HCT116 (cell line): ENCODE results near the gene AARS1. TPM values are rescaled to one million over a fixed set of nuclear protein-coding genes. Genes with fewer than 3 reads are reported as not detected.

Experiments used
- ATAC-seq: fragments of 200-7000 bp; cut with Tn5 transposase; 2 replicates; pipeline ENCODE4 v1.9.1; 2020; ENCODE audit warnings: mild to moderate bottlenecking, moderate library complexity
- BruUV-seq: library from RNA; stranded (reverse); fragments of 400-500 nt; replicated peaks from 2 replicates; lab custom pipeline; 2021; lab: Mats Ljungman, UMichigan
- CTCF ChIA-PET: fragments of 300-600 bp; sonication (Branson Sonifier 250); formaldehyde crosslinking; loops from one replicate; lab custom pipeline; 2021; ENCODE audit warnings: antibody characterized with exemption; lab: Charles Lee
- POLR2A ChIA-PET: fragments of 300-600, 350-600 bp; sonication (Branson Sonifier 250); formaldehyde crosslinking; loops from one replicate; lab custom pipeline; 2021; ENCODE audit warnings: antibody characterized with exemption; lab: Charles Lee
- RAD21 ChIA-PET, 2 experiments: fragments of 300-600 bp; sonication (Branson Sonifier 250); formaldehyde crosslinking; loops; one replicate each; lab custom pipeline; 2023; ENCODE audit warnings: low total read pairs in 2 of 2; ENCODE audit not compliant: uncharacterized antibody in 2 of 2, unreplicated experiment in 2 of 2, low non-redundant PET in 1 of 2; lab: Charles Lee
- DNase-seq: peaks from one replicate; pipeline ENCODE4 v3.0.0-alpha.2; 2010; ENCODE audit warnings: low read depth, low spot score
- H2AFZ ChIP-seq: fragments of 200-600 bp; shearing (Covaris generic), sonication (generic); 2 replicates; pipeline ENCODE4 v1.6.1; 2017; ENCODE audit warnings: low read depth, mixed run types, mixed read lengths, antibody characterized with exemption, low read length; ENCODE audit not compliant: poor library complexity, severe bottlenecking
- H3K27ac ChIP-seq: 2 replicates; pipeline ENCODE4 v1.5.1; 2012; ENCODE audit warnings: low read depth, low read length
- H3K27me3 ChIP-seq: fragments of 200-600 bp; sonication (generic); 2 replicates; pipeline ENCODE4 v1.6.1; 2016; ENCODE audit warnings: mixed run types, low read length, mixed read lengths; ENCODE audit not compliant: insufficient read depth
- H3K36me3 ChIP-seq, 2 experiments: fragments of 200-500 bp in 1 of 2; fragments of 200-600 bp in 1 of 2; sonication (Bioruptor generic) in 1 of 2; sonication (generic) in 1 of 2; 2 replicates each; pipeline versions ENCODE4 v1.5.1 to v1.6.1; 2014 to 2016; ENCODE audit warnings: low read length in 2 of 2, inconsistent platforms in 1 of 2, mixed read lengths in 1 of 2, mixed run types in 1 of 2; ENCODE audit not compliant: insufficient read depth in 2 of 2, control insufficient read depth in 1 of 2
- H3K4me1 ChIP-seq, 2 experiments: fragments of 200-600 bp in 1 of 2; sonication (generic) in 1 of 2; 2 replicates each; pipeline versions ENCODE4 v1.5.1 to v1.6.1; 2012 to 2017; ENCODE audit warnings: low read length in 2 of 2, inconsistent platforms in 1 of 2, mild to moderate bottlenecking in 1 of 2, mixed read lengths in 1 of 2, mixed run types in 1 of 2, moderate library complexity in 1 of 2; ENCODE audit not compliant: insufficient read depth in 2 of 2, control insufficient read depth in 1 of 2
- H3K4me2 ChIP-seq: fragments of 200-600 bp; sonication (generic); 2 replicates; pipeline ENCODE4 v1.6.1; 2017; ENCODE audit warnings: mixed run types, low read length, mixed read lengths
- H3K4me3 ChIP-seq, 2 experiments: fragments of 200-600 bp in 1 of 2; sonication (generic) in 1 of 2; replicated peaks in 1 of 2; 2 replicates each; pipeline ENCODE4 v1.5.1; 2011 to 2016; ENCODE audit warnings: low read length in 2 of 2, control low read depth in 1 of 2, low read depth in 1 of 2, mild to moderate bottlenecking in 1 of 2, mixed read lengths in 1 of 2, mixed run types in 1 of 2
- H3K79me2 ChIP-seq: fragments of 200-600 bp; sonication (generic); 2 replicates; pipeline ENCODE4 v1.6.1; 2017; ENCODE audit warnings: mild to moderate bottlenecking, mixed run types, low read length, moderate library complexity, mixed read lengths; ENCODE audit not compliant: insufficient read depth
- H3K9ac ChIP-seq: fragments of 200-600 bp; sonication (generic); 2 replicates; pipeline ENCODE4 v1.6.1; 2016; ENCODE audit warnings: low read length, mixed read lengths
- H3K9me2 ChIP-seq: fragments of 200-600 bp; sonication (generic), shearing (Covaris generic); 2 replicates; pipeline ENCODE4 v1.6.1; 2017; ENCODE audit warnings: mixed run types, mild to moderate bottlenecking, moderate library complexity; ENCODE audit not compliant: insufficient read depth
- H3K9me3 ChIP-seq, 2 experiments: fragments of 200-500 bp in 1 of 2; fragments of 200-600 bp in 1 of 2; sonication (Bioruptor generic) in 1 of 2; sonication (generic) in 1 of 2; 2 replicates each; pipeline ENCODE4 v1.6.1; 2014 to 2017; ENCODE audit warnings: low read length in 2 of 2, mixed read lengths in 2 of 2, inconsistent platforms in 1 of 2, low read depth in 1 of 2, mild to moderate bottlenecking in 1 of 2, mixed run types in 1 of 2, moderate library complexity in 1 of 2; ENCODE audit not compliant: control insufficient read depth in 1 of 2, insufficient read depth in 1 of 2
- H4K20me1 ChIP-seq: fragments of 200-600 bp; sonication (generic), shearing (Covaris generic); 2 replicates; pipeline ENCODE4 v1.6.1; 2017; ENCODE audit warnings: mixed run types, mild to moderate bottlenecking, moderate library complexity; ENCODE audit not compliant: insufficient read depth
- CBX3 ChIP-seq: IDR thresholded peaks from 2 replicates; pipeline ENCODE4 v1.6.1; 2012; ENCODE audit warnings: low read depth
- CEBPB ChIP-seq: IDR thresholded peaks from 2 replicates; pipeline ENCODE4 v1.6.1; 2012; ENCODE audit warnings: low read depth
- EGR1 ChIP-seq: IDR thresholded peaks from 2 replicates; pipeline ENCODE4 v1.6.1; 2012; ENCODE audit warnings: low read depth
- ELF1 ChIP-seq: IDR thresholded peaks from 2 replicates; pipeline ENCODE4 v1.6.1; 2012; ENCODE audit warnings: low read depth, borderline replicate concordance
- EZH2 ChIP-seq: fragments of 200-600 bp; sonication (generic); IDR thresholded peaks from 2 replicates; pipeline ENCODE4 v1.6.1; 2017; ENCODE audit warnings: antibody characterized with exemption, mixed run types
- EZH2phosphoT487 ChIP-seq: fragments of 200-600 bp; IDR thresholded peaks from 2 replicates; pipeline ENCODE4 v1.6.1; 2018; ENCODE audit warnings: antibody characterized with exemption, borderline replicate concordance
- JUND ChIP-seq: IDR thresholded peaks from 2 replicates; pipeline ENCODE4 v1.6.1; 2012
- POLR2A ChIP-seq: IDR thresholded peaks from 2 replicates; pipeline ENCODE4 v1.7.0; 2011; ENCODE audit warnings: borderline replicate concordance; ENCODE audit not compliant: insufficient read depth, insufficient read length; ENCODE audit errors: extremely low read depth
- POLR2AphosphoS5 ChIP-seq: IDR thresholded peaks from 2 replicates; pipeline ENCODE4 v1.6.1; 2011; ENCODE audit warnings: mild to moderate bottlenecking, low read depth, low read length, moderate library complexity
- RAD21 ChIP-seq: IDR thresholded peaks from 2 replicates; pipeline ENCODE4 v1.6.1; 2012; ENCODE audit warnings: low read depth, mild to moderate bottlenecking
- TCF7L2 ChIP-seq: IDR thresholded peaks from 2 replicates; pipeline ENCODE4 v1.7.0; 2011; ENCODE audit warnings: borderline replicate concordance, inconsistent platforms; ENCODE audit not compliant: insufficient read depth, insufficient read length; ENCODE audit errors: extremely low read depth
- ZFX ChIP-seq: fragments of 450-650 bp; IDR thresholded peaks from 2 replicates; pipeline ENCODE4 v1.6.1; 2017
- ZNF274 ChIP-seq: fragments of 200-500 bp; sonication (Bioruptor generic); IDR thresholded peaks from 2 replicates; pipeline ENCODE4 v1.6.1; 2014; ENCODE audit warnings: mild to moderate bottlenecking, low read depth, low read length, inconsistent platforms
- intact Hi-C: fragments of 100-400 bp; cut with micrococcal nuclease; formaldehyde crosslinking; loops from 2 replicates; pipeline ENCODE4 v1.10.0; 2022
- total RNA-seq: library from RNA; stranded (reverse); gene quantifications from one replicate; pipeline ENCODE4 v1.2.1, GENCODE V29; 2021; ENCODE audit not compliant: unreplicated experiment
- TF ChIP-seq, protein P1 (sequence below): IDR thresholded peaks from 2 replicates; pipeline ENCODE4 v1.6.1; 2012

AARS1 gene
- total RNA-seq, 1 experiment from 2014 or later = 215 TPM

DNA sequence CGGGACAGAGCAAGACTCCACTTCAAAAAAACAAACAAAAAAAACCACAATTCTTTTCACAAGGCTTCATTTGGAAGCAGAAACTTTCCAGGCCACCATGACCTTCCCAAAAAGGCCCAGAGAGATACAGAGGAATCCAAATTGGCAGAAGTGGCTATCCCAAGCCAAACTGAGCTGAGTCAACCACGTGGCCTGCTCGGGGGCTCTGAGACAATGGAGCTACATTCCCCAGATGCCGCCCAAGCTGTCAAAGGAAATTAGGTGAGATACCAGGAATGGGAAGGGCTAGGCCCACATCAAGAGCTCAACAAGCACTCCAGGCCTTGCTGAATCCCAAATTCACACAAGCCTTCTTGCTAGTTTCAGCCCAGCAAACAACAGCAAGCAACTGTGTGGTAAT, 31.9 kb downstream of the AARS1 start:
- no peak overlapping the region for H2AFZ ChIP-seq
- H3K9me3 ChIP-seq = no peaks in the 10 kb centered on the region
- H3K9me2 ChIP-seq = no peaks in the 10 kb centered on the region
- peaks cover 57 to 77% of the 10 kb centered on the region in 2 experiments for H3K36me3 ChIP-seq
- no peak for ATAC-seq
- H3K79me2 ChIP-seq = peaks cover 15% of the 10 kb centered on the region; the same call in 1 of the 2 replicates
- no peaks in the 10 kb centered on the region for H4K20me1 ChIP-seq
- CTCF ChIA-PET = no interaction called here
- H3K4me1 ChIP-seq = no peaks in the 10 kb centered on the region
- no peak overlapping the region for H3K4me2 ChIP-seq
- RAD21 ChIA-PET = no interaction called here
- DNase-seq = no peak
- no peaks in the 10 kb centered on the region for H3K27me3 ChIP-seq
- H3K9ac ChIP-seq = no peak overlapping the region
- H3K4me3 ChIP-seq = no peak overlapping the region
- intact Hi-C loops = loop anchor here (10.0 kb wide), 1 partner anchor 93 kb away; no protein-coding TSS in a partner anchor
- no peak for TF ChIP-seq CBX3
- no peak for TF ChIP-seq ELF1
- no peak for TF ChIP-seq POLR2A
- TF ChIP-seq EGR1 = no peak
- TF ChIP-seq EZH2phosphoT487 = no peak
- TF ChIP-seq, protein P1, sequence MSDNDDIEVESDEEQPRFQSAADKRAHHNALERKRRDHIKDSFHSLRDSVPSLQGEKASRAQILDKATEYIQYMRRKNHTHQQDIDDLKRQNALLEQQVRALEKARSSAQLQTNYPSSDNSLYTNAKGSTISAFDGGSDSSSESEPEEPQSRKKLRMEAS = no peak
- TF ChIP-seq, all 23 proteins: peak for 0
- POLR2A ChIA-PET = no interaction called here
- BruUV-seq = no TSS peak
- H3K27ac ChIP-seq = no peak overlapping the region

DNA sequence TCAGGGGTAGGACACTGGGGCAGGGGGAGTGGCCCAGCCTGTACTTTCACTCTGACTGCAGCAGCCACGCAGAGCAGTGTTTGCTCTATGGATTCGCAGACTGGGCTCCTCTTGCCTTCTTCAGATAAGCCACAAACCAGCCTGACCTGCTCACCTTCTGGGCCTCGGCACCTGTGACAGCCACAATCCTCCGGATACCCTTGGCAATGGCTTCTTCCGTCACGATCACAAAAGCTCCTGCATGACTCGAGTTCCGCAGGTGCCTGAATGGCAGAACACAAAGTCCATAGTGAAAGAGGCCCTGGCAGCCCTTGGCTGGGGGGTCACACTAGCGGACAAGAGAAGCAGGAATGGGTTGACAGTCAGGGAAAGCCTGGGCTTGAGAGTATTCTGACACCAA, 33.7 kb downstream of the AARS1 start:
- Histone ChIP-seq H3K4me1 (peaks cover 0 to 4% of the 10 kb centered on the region in 2 experiments; a peak in 1 of 4 replicates), H3K27me3 (no peaks in the 10 kb centered on the region), H3K4me2 (no peak overlapping the region)
- TF ChIP-seq EGR1 (no peak), POLR2AphosphoS5 (no peak), RAD21 (no peak), TCF7L2 (no peak), ZNF274 (no peak), JUND (no peak), EZH2 (no peak), POLR2A (no peak), ZFX (no peak), EZH2phosphoT487 (no peak), CEBPB (no peak)
- TF ChIP-seq, all 23 proteins: peak for 0
- POLR2A ChIA-PET = no interaction called here
- Histone ChIP-seq H3K27ac (no peak overlapping the region), H2AFZ (no peak overlapping the region), H3K9me2 (no peaks in the 10 kb centered on the region), H3K9me3 (no peaks in the 10 kb centered on the region), H3K36me3 (peaks cover 40 to 68% of the 10 kb centered on the region in 2 experiments), H3K4me3 (no peak overlapping the region), H3K79me2 (peaks cover 19% of the 10 kb centered on the region), H4K20me1 (no peaks in the 10 kb centered on the region), H3K9ac (no peak overlapping the region)
- no TSS peak for BruUV-seq
- DNase-seq (no peak), ATAC-seq (no peak)
- CTCF ChIA-PET = no interaction called here
- intact Hi-C loops = loop anchor here (10.0 kb wide), 1 partner anchor 91 kb away; no protein-coding TSS in a partner anchor
- RAD21 ChIA-PET = no interaction called here
